Vagina (tissue), 2 donors: ENCODE data around the gene SAMD14.

ENCODE experiments used
- CTCF ChIP-seq, 3 experiments: fragments of 450-650 bp in 2 of 3; fragments of 200-600 bp in 1 of 3; sonication (generic) in 1 of 3; IDR thresholded peaks; one replicate each; pipeline ENCODE4 v1.5.1; 2017 to 2019; ENCODE audit warnings: antibody characterized with exemption in 3 of 3, mild to moderate bottlenecking in 2 of 3, moderate library complexity in 2 of 3
- POLR2A ChIP-seq, 2 donors: fragments of 450-650 bp; IDR thresholded peaks; one replicate each; pipeline ENCODE4 v1.6.1; 2017; ENCODE audit warnings: antibody characterized with exemption in 2 of 2, mild to moderate bottlenecking in 2 of 2, moderate library complexity in 2 of 2
- POLR2AphosphoS5 ChIP-seq, 2 donors: sonication (generic); formaldehyde crosslinking; IDR thresholded peaks; one replicate each; pipeline ENCODE4 v1.9.0; 2017; ENCODE audit warnings: antibody characterized with exemption in 2 of 2, mild to moderate bottlenecking in 2 of 2, low read depth in 1 of 2; ENCODE audit not compliant: insufficient read depth in 1 of 2

- TF ChIP-seq CTCF (IDR thresholded peaks at IDR 0.05) = no peak
- no peak for TF ChIP-seq POLR2A (IDR thresholded peaks at IDR 0.05)
- no peak for TF ChIP-seq POLR2AphosphoS5 (IDR thresholded peaks at IDR 0.05; ENCODE audit: insufficient read depth in 1 of 2, low read depth in 1 of 2)
Observed at GRCh38 chr17:50076591-50077235, 53.2 kb downstream of the SAMD14 start.
